Psoas muscle (tissue), 8 donors: Measurements from ENCODE around the gene NRP1. TPM values are rescaled to one million over a fixed set of nuclear protein-coding genes. Genes with fewer than 3 reads are reported as not detected.

Source experiments
- ATAC-seq, 4 donors: fragments of 200-7000 bp; cut with Tn5 transposase; one replicate each; pipeline ENCODE4 v1.9.1; 2020; ENCODE audit warnings: moderate library complexity in 3 of 4, mild to moderate bottlenecking in 2 of 4
- DNase-seq, 2 donors: peaks; one replicate each; pipeline ENCODE4 v3.0.0-alpha.2; 2020
- H3K27ac ChIP-seq: fragments of 200-600 bp; one replicate; pipeline ENCODE4 v1.8.0; 2022
- H3K27me3 ChIP-seq, 3 donors: fragments of 200-600 bp in 1 of 3; one replicate each; pipeline versions ENCODE4 v1.6.1 to v1.8.0; 2013 to 2022; ENCODE audit warnings: low read length in 2 of 3, mild to moderate bottlenecking in 2 of 3, moderate library complexity in 1 of 3; ENCODE audit not compliant: insufficient read depth in 3 of 3
- H3K36me3 ChIP-seq, 2 donors: fragments of 200-600 bp in 1 of 2; one replicate each; pipeline versions ENCODE4 v1.6.1 to v1.8.0; 2013 to 2022; ENCODE audit warnings: low read depth in 1 of 2, mild to moderate bottlenecking in 1 of 2, moderate library complexity in 1 of 2; ENCODE audit not compliant: insufficient read depth in 1 of 2
- H3K4me1 ChIP-seq: fragments of 200-600 bp; one replicate; pipeline ENCODE4 v1.8.0; 2022
- H3K4me3 ChIP-seq: fragments of 200-600 bp; one replicate; pipeline ENCODE4 v1.8.0; 2022; ENCODE audit warnings: mild to moderate bottlenecking
- H3K9me3 ChIP-seq: fragments of 200-600 bp; one replicate; pipeline ENCODE4 v1.8.0; 2022
- WGBS, 3 donors: extraction: QIAGEN DNeasy Blood & Tissue Kit; methylation state at CpG; one replicate each; pipeline versions ENCODE4 v1.1.6 to v1.1.7; 2013; 5-methylcytosine and 5-hydroxymethylcytosine counted together
- intact Hi-C, 2 donors: fragments of 100-400 bp; cut with DNase I; formaldehyde crosslinking; loops; one replicate each; pipeline versions ENCODE4 v1.11.0 to v1.14.2; 2022
- polyA plus RNA-seq, 3 donors: library from polyadenylated mRNA; stranded (reverse); fragments of 200-250 nt; gene quantifications; one replicate each; pipeline ENCODE4 v1.2.3, GENCODE V29; 2013
- total RNA-seq, 4 donors: library from RNA; stranded (reverse); fragmentation: NEBNext Ultra II Directional in 2 of 4; extraction: Animal tissue kit (Norgen Biotek cat#: 25700) in 2 of 4; gene quantifications; one replicate each; pipeline versions ENCODE4 v1.2.1 to v1.2.4, GENCODE V29; 2021 to 2023
- TF ChIP-seq, protein P1 (sequence below): fragments of 200-600 bp; IDR thresholded peaks from one replicate; pipeline ENCODE4 v1.8.0; 2022; ENCODE audit warnings: antibody characterized with exemption
- donor health status: healthy with polysubstance abuse.
- donor health status: DM: no; HTN: no; CAD: no; lungs with moderate emphysema.
- donor health status: Bipolar disorder and iron deficiency.
- donor health status: healthy.
- donor health status: DM: yes; HTN: yes; CAD: no.
- donor health status: DM: no; HTN: no; CAD: no.
- donor health status: DM: no; HTN: no; CAD: no.
- donor health status: DM: yes; HTN: yes; CAD: no.

Gene NRP1
- total and polyA plus RNA-seq, 7 donors = 10.9 to 54.8 (median 31.2) TPM

GRCh38 chr10:33209802-33210201 is 124.7 kb downstream of the NRP1 start:
- Histone ChIP-seq H3K27ac (no peak overlapping the region), H3K4me3 (no peak overlapping the region), H3K4me1 (peaks cover 12% of the 10 kb centered on the region), H3K9me3 (no peaks in the 10 kb centered on the region), H3K27me3 (no peaks in the 10 kb centered on the region), H3K36me3 (peaks cover 14 to 92% of the 10 kb centered on the region in 2 donors)
- intact Hi-C loops = no loop called here
- no peak for DNase-seq
- ATAC-seq = no peak
- WGBS, 3 donors = 64 to 83% (median 69%) methylated on average over 3 of the region's 3 CpGs
- TF ChIP-seq, protein P1, sequence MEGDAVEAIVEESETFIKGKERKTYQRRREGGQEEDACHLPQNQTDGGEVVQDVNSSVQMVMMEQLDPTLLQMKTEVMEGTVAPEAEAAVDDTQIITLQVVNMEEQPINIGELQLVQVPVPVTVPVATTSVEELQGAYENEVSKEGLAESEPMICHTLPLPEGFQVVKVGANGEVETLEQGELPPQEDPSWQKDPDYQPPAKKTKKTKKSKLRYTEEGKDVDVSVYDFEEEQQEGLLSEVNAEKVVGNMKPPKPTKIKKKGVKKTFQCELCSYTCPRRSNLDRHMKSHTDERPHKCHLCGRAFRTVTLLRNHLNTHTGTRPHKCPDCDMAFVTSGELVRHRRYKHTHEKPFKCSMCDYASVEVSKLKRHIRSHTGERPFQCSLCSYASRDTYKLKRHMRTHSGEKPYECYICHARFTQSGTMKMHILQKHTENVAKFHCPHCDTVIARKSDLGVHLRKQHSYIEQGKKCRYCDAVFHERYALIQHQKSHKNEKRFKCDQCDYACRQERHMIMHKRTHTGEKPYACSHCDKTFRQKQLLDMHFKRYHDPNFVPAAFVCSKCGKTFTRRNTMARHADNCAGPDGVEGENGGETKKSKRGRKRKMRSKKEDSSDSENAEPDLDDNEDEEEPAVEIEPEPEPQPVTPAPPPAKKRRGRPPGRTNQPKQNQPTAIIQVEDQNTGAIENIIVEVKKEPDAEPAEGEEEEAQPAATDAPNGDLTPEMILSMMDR = no peak

DNA sequence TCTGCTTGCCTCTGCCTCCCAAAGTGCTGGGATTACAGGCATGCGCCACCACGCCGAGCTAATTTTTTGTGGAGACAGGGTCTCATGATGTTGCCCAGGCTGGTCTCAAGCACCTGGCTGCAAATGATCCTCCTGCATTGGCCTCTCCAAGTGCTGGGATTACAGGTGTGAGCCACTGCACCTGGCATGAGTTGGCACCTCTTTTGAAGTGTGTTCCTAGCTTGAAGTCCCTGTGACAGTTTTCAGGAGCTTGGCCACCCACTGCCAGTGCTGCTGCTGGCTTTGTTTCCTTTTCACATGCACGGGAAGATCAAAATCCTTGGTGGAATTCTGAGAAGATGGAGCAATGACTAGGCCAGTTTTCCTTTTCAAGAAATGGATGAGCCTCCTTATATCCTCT is 126.3 kb downstream of the NRP1 start:
- intact Hi-C loops = no loop called here
- no peaks in the 10 kb centered on the region for H3K9me3 ChIP-seq
- H3K36me3 ChIP-seq = peaks cover 9 to 79% of the 10 kb centered on the region in 2 donors
- TF ChIP-seq, protein P1 = no peak
- ATAC-seq = no peak
- no peaks in the 10 kb centered on the region for H3K27me3 ChIP-seq
- 84 to 91% (median 86%) methylated on average over 4 of the region's 4 CpGs for WGBS, 3 donors
- DNase-seq = no peak
- H3K4me3 ChIP-seq = no peak overlapping the region
- no peak overlapping the region for H3K27ac ChIP-seq
- peaks cover 12% of the 10 kb centered on the region for H3K4me1 ChIP-seq

DNA sequence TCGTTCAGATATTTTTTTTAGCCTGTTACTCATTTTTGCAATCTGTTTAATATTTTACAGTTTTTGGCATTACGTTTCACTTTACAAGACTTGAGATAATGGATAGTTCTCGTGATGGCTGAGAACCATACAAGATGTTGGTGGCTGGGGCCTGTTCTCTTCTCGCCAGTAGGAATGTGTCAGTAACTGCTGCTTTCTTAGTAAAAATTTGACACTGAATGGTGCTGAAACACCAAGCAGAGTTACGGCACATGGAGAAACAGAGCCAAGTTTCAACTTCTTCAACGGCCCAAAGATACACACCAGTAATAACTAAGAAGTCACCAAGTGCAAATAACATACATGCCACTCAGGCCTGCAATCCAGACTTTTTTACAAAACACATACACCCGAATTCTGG is 130.4 kb downstream of the NRP1 start:
- WGBS, 3 donors = 70 to 93% (median 91%) methylated on average over 7 of the region's 7 CpGs
- no peaks in the 10 kb centered on the region for H3K4me1 ChIP-seq
- no peak overlapping the region for H3K4me3 ChIP-seq
- H3K36me3 ChIP-seq = peaks cover 15 to 80% of the 10 kb centered on the region in 2 donors
- H3K27ac ChIP-seq = no peak overlapping the region
- DNase-seq (no peak), ATAC-seq (no peak)
- H3K27me3 ChIP-seq = no peaks in the 10 kb centered on the region
- intact Hi-C loops = no loop called here
- H3K9me3 ChIP-seq = no peaks in the 10 kb centered on the region
- TF ChIP-seq, protein P1 = no peak

GRCh38 chr10:33201971-33202370 is 132.5 kb downstream of the NRP1 start:
- no peak for DNase-seq
- Histone ChIP-seq H3K4me1 (no peaks in the 10 kb centered on the region), H3K27ac (no peak overlapping the region), H3K9me3 (no peaks in the 10 kb centered on the region), H3K27me3 (no peaks in the 10 kb centered on the region), H3K36me3 (peaks cover 24 to 74% of the 10 kb centered on the region in 2 donors), H3K4me3 (no peak overlapping the region)
- 45 to 49% (median 48%) methylated on average over 5 of the region's 5 CpGs for WGBS, 3 donors
- intact Hi-C loops = no loop called here
- no peak for ATAC-seq
- TF ChIP-seq, protein P1 = no peak

- H3K27ac ChIP-seq = no peak overlapping the region
- H3K4me1 ChIP-seq = no peaks in the 10 kb centered on the region
- DNase-seq (no peak), ATAC-seq (no peak)
- no peaks in the 10 kb centered on the region for H3K27me3 ChIP-seq
- WGBS, 3 donors = 92 to 94% (median 94%) methylated on average over 4 of the region's 4 CpGs
- intact Hi-C loops = no loop called here
- H3K36me3 ChIP-seq = peaks cover 24 to 74% of the 10 kb centered on the region in 2 donors
- H3K9me3 ChIP-seq = no peaks in the 10 kb centered on the region
- H3K4me3 ChIP-seq = no peak overlapping the region
- TF ChIP-seq, protein P1 = no peak
Observed at GRCh38 chr10:33201056-33201780, 133.2 kb downstream of the NRP1 start.
